Uterine smooth muscle cell (primary cell): ENCODE data around the gene OR10A6. TPM values are rescaled to one million over a fixed set of nuclear protein-coding genes. Genes with fewer than 3 reads are reported as not detected.

Source experiments
- total RNA-seq: library from RNA; depleted of rRNA; stranded (reverse); fragments of >200 nt; gene quantifications from 2 replicates; pipeline ENCODE4 v1.2.3, GENCODE V29; 2014

The OR10A6 gene, protein sequence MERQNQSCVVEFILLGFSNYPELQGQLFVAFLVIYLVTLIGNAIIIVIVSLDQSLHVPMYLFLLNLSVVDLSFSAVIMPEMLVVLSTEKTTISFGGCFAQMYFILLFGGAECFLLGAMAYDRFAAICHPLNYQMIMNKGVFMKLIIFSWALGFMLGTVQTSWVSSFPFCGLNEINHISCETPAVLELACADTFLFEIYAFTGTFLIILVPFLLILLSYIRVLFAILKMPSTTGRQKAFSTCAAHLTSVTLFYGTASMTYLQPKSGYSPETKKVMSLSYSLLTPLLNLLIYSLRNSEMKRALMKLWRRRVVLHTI
- not detected in 2 replicates for total RNA-seq

DNA sequence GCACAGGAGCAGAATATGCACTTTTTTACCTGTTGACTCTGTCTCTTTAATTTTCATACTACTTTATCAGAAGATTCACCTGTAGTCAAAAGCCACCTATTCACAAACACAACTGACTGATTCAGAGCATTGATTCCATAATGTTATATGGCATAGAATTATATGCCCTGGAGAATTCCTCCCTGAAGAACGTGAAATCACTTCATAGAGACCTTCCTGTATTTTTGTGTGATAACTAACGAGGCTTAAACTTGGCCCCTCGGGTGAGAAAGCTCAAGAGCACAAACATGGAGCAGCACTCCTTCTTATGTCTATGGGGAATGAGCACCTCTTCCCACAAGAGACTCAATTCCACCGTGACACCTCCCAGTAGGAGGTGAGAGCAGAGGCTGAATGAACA is at the start of gene OR10A6:
Gene OR10A6 (minus strand): TSS at position 101 of the 400 bp plus-strand sequence. CDS start 2,606 bp downstream, outside the sequence.

DNA sequence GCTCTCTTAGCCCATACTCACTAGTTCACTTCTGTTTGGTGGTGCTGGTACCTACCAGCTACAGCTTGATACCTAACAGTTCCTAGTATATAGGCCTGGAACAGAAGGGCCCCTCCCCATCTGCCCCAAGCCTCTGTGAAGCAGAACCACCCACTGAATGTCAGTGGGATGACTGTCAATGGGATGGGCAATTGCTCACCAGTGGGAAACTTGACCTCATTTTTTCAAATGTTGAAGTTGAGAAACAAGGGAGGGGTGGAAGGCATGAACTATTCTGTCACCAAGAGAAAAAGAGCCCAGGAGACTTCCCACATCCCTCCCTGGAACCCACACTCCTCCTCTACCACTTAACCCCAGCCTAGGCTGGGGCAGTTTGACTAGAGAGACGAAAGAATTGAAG is 34.3 kb upstream of the OR10A6 start, which contains the start of gene NLRP10:
Gene NLRP10 (minus strand): TSS at position 62 of the 400 bp plus-strand sequence. CDS start 1,952 bp downstream, outside the sequence.

DNA sequence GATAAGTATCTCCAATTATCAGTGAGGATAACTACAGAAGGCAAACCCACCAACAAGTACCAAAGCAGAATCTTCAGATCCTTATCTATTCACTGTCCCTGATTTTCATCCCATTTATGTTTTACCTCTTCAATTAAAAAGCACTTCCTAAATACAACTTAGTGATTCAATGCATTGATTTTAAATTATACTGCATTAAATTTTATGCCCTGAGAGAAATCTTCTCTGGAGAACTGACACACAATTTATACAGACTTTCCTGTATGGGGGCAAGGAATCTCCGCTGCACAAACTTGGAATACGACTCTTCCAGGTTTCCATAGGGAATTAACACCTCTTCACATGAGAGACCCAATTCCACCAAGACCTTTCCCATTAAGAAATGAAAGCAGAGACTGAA is 10.5 kb upstream of the OR10A6 start, which contains the start of gene OR10A3:
Gene OR10A3 (minus strand): TSS at position 101 of the 400 bp plus-strand sequence. CDS start 2,188 bp downstream, outside the sequence.

Other genes with a start within 250 kb of the OR10A6 start
- gene OVCH2, start 224.8 kb downstream of the OR10A6 start, total RNA-seq, result 0.11 TPM in 1 of 2 replicates, not detected in the other
- gene OR5P2, start 134.3 kb downstream of the OR10A6 start, total RNA-seq, result not detected in 2 replicates
- not detected in 2 replicates for gene OR5P3, start 100.4 kb downstream of the OR10A6 start, total RNA-seq
- gene OR10A3, start 10.4 kb upstream of the OR10A6 start, total RNA-seq, result 0.11 and 0.12 TPM in 2 replicates
- 4.0 and 10.7 TPM in 2 replicates for gene NLRP10, start 34.2 kb upstream of the OR10A6 start, total RNA-seq
- 147 and 210 TPM in 2 replicates for gene EIF3F, start 56.1 kb upstream of the OR10A6 start, total RNA-seq
- gene TUB, start 149.9 kb upstream of the OR10A6 start, total RNA-seq, result 8.9 and 16.7 TPM in 2 replicates
- under 0.01 and 0.11 TPM in 2 replicates for gene RIC3, start 237.8 kb upstream of the OR10A6 start, total RNA-seq